Prostate gland (tissue), 2 donors: ENCODE results near the gene ZNF70. TPM values are rescaled to one million over a fixed set of nuclear protein-coding genes. Genes with fewer than 3 reads are reported as not detected.

Source experiments
- DNase-seq: peaks from one replicate; pipeline ENCODE4 v3.0.0-alpha.2; 2019; ENCODE audit warnings: low spot score
- H3K27ac ChIP-seq, 2 donors: fragments of 200-600 bp; sonication (generic); 2 replicates each; pipeline ENCODE4 v1.5.1; 2017 to 2019
- H3K27me3 ChIP-seq: fragments of 200-600 bp; sonication (generic); replicated peaks from 2 replicates; pipeline ENCODE4 v1.5.1; 2019; ENCODE audit not compliant: insufficient read depth
- H3K36me3 ChIP-seq, 2 donors: fragments of 200-600 bp; sonication (generic); 1 replicate in 1 of 2; 2 replicates in 1 of 2; pipeline versions ENCODE4 v1.5.1 to v1.8.1; 2017 to 2019
- H3K4me1 ChIP-seq: fragments of 200-600 bp; sonication (generic); replicated peaks from 2 replicates; pipeline ENCODE4 v1.5.1; 2019
- H3K4me3 ChIP-seq, 2 donors: fragments of 200-600 bp; sonication (generic); 2 replicates each; pipeline ENCODE4 v1.5.1; 2017 to 2019
- H3K9me3 ChIP-seq: fragments of 200-600 bp; sonication (generic); 2 replicates; pipeline ENCODE4 v1.5.1; 2017
- CTCF ChIP-seq, 4 experiments: fragments of 200-600 bp in 2 of 4; fragments of 450-650 bp in 2 of 4; sonication (generic) in 2 of 4; IDR thresholded peaks; 1 replicate in 3 of 4; 2 replicates in 1 of 4; pipeline ENCODE4 v1.5.1; 2016 to 2019; ENCODE audit warnings: antibody characterized with exemption in 4 of 4, mild to moderate bottlenecking in 2 of 4, moderate library complexity in 2 of 4
- POLR2A ChIP-seq: fragments of 450-650 bp; IDR thresholded peaks from one replicate; pipeline ENCODE4 v1.6.1; 2016; ENCODE audit warnings: antibody characterized with exemption, mild to moderate bottlenecking
- POLR2AphosphoS5 ChIP-seq: sonication (generic); formaldehyde crosslinking; IDR thresholded peaks from one replicate; pipeline ENCODE4 v1.6.1; 2017; ENCODE audit warnings: antibody characterized with exemption
- WGBS: methylation state at CpG from one replicate; pipeline ENCODE4 v1.1.5; 2018; 5-methylcytosine and 5-hydroxymethylcytosine counted together
- intact Hi-C: fragments of 100-400 bp; cut with DNase I; formaldehyde crosslinking; loops from one replicate; pipeline ENCODE4 v1.14.2; 2022
- total RNA-seq, 2 donors: library from RNA; depleted of rRNA; stranded (reverse); fragments of >200 nt; gene quantifications; one replicate each; pipeline ENCODE4 v1.1.0, GENCODE V29; 2016

ZNF70 gene
- total RNA-seq, 2 donors from 2014 or later, result 5.2 to 8.1 TPM

- no peaks in the 10 kb centered on the region for H3K9me3 ChIP-seq
- 98% methylated on average over 5 of the region's 5 CpGs for WGBS
- H3K4me1 ChIP-seq, result no peaks in the 10 kb centered on the region
- no peak overlapping the region for H3K4me3 ChIP-seq
- H3K27ac ChIP-seq, result no peak overlapping the region
- no peaks in the 10 kb centered on the region for H3K36me3 ChIP-seq
- intact Hi-C loops, result no loop called here
- no peaks in the 10 kb centered on the region for H3K27me3 ChIP-seq
- DNase-seq, result no peak
- no peak for TF ChIP-seq POLR2AphosphoS5
- TF ChIP-seq CTCF (IDR thresholded peaks at IDR 0.05), result no peak
- TF ChIP-seq POLR2A, result no peak
These were observed 28.8 kb upstream of the ZNF70 start for GRCh38 chr22:23779731-23780130.

DNA sequence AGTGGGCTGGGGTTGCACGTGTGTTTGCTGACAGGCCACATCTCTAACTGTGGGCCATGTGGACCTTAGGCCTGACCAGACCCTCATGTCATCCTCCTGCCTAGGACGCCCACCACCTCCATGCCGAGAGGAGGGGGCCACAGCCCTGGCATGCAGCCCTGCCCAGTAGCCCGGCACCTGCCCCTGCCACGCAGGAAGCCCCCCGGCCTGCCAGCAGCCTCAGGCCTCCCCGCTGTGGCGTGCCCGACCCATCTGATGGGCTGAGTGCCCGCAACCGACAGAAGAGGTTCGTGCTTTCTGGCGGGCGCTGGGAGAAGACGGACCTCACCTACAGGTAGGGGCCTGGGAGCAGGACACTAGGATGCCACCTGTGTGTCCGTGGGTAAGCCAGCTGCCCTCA is 28.2 kb upstream of the ZNF70 start:
- Histone ChIP-seq H3K27ac (no peak overlapping the region), H3K4me1 (no peaks in the 10 kb centered on the region), H3K36me3 (no peaks in the 10 kb centered on the region), H3K4me3 (no peak overlapping the region), H3K27me3 (no peaks in the 10 kb centered on the region), H3K9me3 (no peaks in the 10 kb centered on the region)
- WGBS, result 85% methylated on average over 14 of the region's 16 CpGs
- intact Hi-C loops, result no loop called here
- TF ChIP-seq POLR2AphosphoS5, result no peak
- no peak for TF ChIP-seq POLR2A
- no peak for TF ChIP-seq CTCF (IDR thresholded peaks at IDR 0.05)
- no peak for DNase-seq

- Histone ChIP-seq H3K4me1 (no peaks in the 10 kb centered on the region), H3K36me3 (no peaks in the 10 kb centered on the region), H3K27ac (no peak overlapping the region), H3K4me3 (no peak overlapping the region), H3K9me3 (no peaks in the 10 kb centered on the region), H3K27me3 (no peaks in the 10 kb centered on the region)
- no peak for DNase-seq
- intact Hi-C loops, result no loop called here
- TF ChIP-seq POLR2AphosphoS5 (no peak), POLR2A (no peak), CTCF (IDR thresholded peaks at IDR 0.05) (no peak)
- 71% methylated on average over 3 of the region's 3 CpGs for WGBS
These were observed 27.6 kb upstream of the ZNF70 start for GRCh38 chr22:23778577-23778900.

GRCh38 chr22:23777776-23778576 is 27.1 kb upstream of the ZNF70 start:
- Histone ChIP-seq H3K4me3 (no peak overlapping the region), H3K27ac (no peak overlapping the region), H3K36me3 (no peaks in the 10 kb centered on the region), H3K4me1 (no peaks in the 10 kb centered on the region), H3K9me3 (no peaks in the 10 kb centered on the region), H3K27me3 (no peaks in the 10 kb centered on the region)
- no peak for DNase-seq
- TF ChIP-seq CTCF (IDR thresholded peaks at IDR 0.05), result no peak
- no peak for TF ChIP-seq POLR2A
- TF ChIP-seq POLR2AphosphoS5, result no peak
- intact Hi-C loops, result no loop called here
- WGBS, result 84% methylated on average over 11 of the region's 11 CpGs

- Histone ChIP-seq H3K36me3 (no peaks in the 10 kb centered on the region), H3K27me3 (no peaks in the 10 kb centered on the region), H3K4me1 (peaks cover 4% of the 10 kb centered on the region), H3K4me3 (no peak overlapping the region), H3K9me3 (no peaks in the 10 kb centered on the region), H3K27ac (no peak overlapping the region)
- WGBS, result 83% methylated on average over 3 of the region's 3 CpGs
- TF ChIP-seq POLR2A (no peak), CTCF (IDR thresholded peaks at IDR 0.05) (no peak), POLR2AphosphoS5 (no peak)
- intact Hi-C loops, result no loop called here
- no peak for DNase-seq
These were observed 25.0 kb upstream of the ZNF70 start for GRCh38 chr22:23775779-23776375.
